Tibial nerve (tissue), 4 donors: ENCODE results near the gene DOP1B. TPM values are rescaled to one million over a fixed set of nuclear protein-coding genes. Genes with fewer than 3 reads are reported as not detected.

Source experiments
- DNase-seq, 2 donors: peaks; one replicate each; pipeline ENCODE4 v3.0.0-alpha.2; 2019; ENCODE audit warnings: low spot score in 2 of 2
- H3K27ac ChIP-seq, 4 donors: fragments of 200-600 bp; sonication (generic) in 3 of 4; one replicate each; pipeline ENCODE4 v1.5.1; 2017 to 2019; ENCODE audit warnings: mild to moderate bottlenecking in 1 of 4
- H3K27me3 ChIP-seq, 2 donors: fragments of 200-600 bp; sonication (generic) in 1 of 2; one replicate each; pipeline versions ENCODE4 v1.5.1 to v1.6.0; 2017 to 2019
- H3K36me3 ChIP-seq, 3 donors: fragments of 200-600 bp; sonication (generic); one replicate each; pipeline ENCODE4 v1.5.1; 2018 to 2019
- H3K4me1 ChIP-seq, 4 donors: fragments of 200-600 bp; sonication (generic) in 3 of 4; one replicate each; pipeline ENCODE4 v1.5.1; 2017 to 2019
- H3K4me3 ChIP-seq, 4 donors: fragments of 200-600 bp; sonication (generic) in 3 of 4; one replicate each; pipeline ENCODE4 v1.5.1; 2017 to 2019; ENCODE audit warnings: mild to moderate bottlenecking in 1 of 4, moderate library complexity in 1 of 4
- H3K9me3 ChIP-seq, 4 donors: fragments of 200-600 bp; sonication (generic) in 3 of 4; one replicate each; pipeline ENCODE4 v1.5.1; 2017 to 2019
- EP300 ChIP-seq, 2 donors: sonication (generic); formaldehyde crosslinking; IDR thresholded peaks; one replicate each; pipeline ENCODE4 v1.6.1; 2017; ENCODE audit warnings: antibody characterized with exemption in 2 of 2, mild to moderate bottlenecking in 1 of 2
- POLR2A ChIP-seq, 2 donors: fragments of 450-650 bp; IDR thresholded peaks; one replicate each; pipeline ENCODE4 v1.6.1; 2017; ENCODE audit warnings: antibody characterized with exemption in 2 of 2, mild to moderate bottlenecking in 2 of 2, moderate library complexity in 2 of 2
- WGBS, 2 donors: methylation state at CpG; one replicate each; pipeline ENCODE4 v1.1.5; 2018; 5-methylcytosine and 5-hydroxymethylcytosine counted together
- total RNA-seq, 4 donors: library from RNA; depleted of rRNA; stranded (reverse); fragments of >200 nt; gene quantifications; one replicate each; pipeline ENCODE4 v1.1.0, GENCODE V29; 2016
- TF ChIP-seq, protein P1 (sequence below), 5 experiments: fragments of 200-600 bp in 3 of 5; fragments of 450-650 bp in 2 of 5; sonication (generic) in 3 of 5; IDR thresholded peaks; one replicate each; pipeline ENCODE4 v1.5.1; 2016 to 2019; ENCODE audit warnings: antibody characterized with exemption in 5 of 5, mild to moderate bottlenecking in 3 of 5, moderate library complexity in 2 of 5

DOP1B gene
- total RNA-seq, 4 donors from 2014 or later, result 12.3 to 29.9 (median 22.0) TPM

DNA sequence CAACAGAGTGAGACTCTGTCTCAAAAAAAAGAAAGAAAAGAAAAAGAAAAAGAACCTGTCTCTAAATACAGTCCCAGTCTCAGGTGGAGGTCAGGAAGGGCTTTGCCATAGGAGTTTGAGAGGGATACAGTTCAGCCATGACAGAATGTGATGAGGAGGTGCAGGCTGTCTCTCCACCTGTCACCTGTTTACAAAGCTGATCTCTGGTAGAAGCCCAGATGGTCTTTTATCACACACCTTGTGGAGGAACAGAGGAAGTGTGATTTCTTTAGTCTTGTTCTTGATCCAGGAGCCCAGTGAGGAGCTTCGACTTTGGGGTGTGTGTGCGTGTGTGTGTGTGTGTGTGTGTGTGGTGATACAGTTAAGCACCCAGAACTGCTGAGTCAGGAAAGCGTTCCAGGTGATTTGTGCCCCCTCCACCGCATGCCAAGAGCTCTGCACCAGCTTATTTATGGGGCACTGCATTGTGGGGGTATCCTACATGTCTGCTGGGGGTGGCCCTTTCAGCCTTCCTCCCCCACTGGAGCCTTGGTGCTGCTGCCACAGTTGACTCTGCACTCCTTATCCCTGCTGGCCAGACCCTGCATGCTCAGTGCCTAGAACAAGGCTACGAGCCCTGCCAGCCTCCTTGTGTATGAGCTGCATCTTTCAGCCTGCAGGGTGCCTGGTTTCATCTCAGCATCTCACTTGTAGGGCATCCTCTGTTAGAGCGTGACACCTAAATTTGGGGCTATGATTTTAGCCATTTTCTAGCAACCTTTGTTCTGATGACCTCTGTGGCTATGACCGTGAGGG is 19.3 kb downstream of the DOP1B start:
- H3K27me3 ChIP-seq, result no peaks in the 10 kb centered on the region
- DNase-seq, result no peak
- TF ChIP-seq, protein P1, sequence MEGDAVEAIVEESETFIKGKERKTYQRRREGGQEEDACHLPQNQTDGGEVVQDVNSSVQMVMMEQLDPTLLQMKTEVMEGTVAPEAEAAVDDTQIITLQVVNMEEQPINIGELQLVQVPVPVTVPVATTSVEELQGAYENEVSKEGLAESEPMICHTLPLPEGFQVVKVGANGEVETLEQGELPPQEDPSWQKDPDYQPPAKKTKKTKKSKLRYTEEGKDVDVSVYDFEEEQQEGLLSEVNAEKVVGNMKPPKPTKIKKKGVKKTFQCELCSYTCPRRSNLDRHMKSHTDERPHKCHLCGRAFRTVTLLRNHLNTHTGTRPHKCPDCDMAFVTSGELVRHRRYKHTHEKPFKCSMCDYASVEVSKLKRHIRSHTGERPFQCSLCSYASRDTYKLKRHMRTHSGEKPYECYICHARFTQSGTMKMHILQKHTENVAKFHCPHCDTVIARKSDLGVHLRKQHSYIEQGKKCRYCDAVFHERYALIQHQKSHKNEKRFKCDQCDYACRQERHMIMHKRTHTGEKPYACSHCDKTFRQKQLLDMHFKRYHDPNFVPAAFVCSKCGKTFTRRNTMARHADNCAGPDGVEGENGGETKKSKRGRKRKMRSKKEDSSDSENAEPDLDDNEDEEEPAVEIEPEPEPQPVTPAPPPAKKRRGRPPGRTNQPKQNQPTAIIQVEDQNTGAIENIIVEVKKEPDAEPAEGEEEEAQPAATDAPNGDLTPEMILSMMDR (IDR thresholded peaks at IDR 0.05), result no peak
- TF ChIP-seq POLR2A (IDR thresholded peaks at IDR 0.05) (no peak), EP300 (IDR thresholded peaks at IDR 0.05) (no peak)
- no peak overlapping the region for H3K4me3 ChIP-seq
- H3K36me3 ChIP-seq, result peaks cover 0 to 21% (median 0%) of the 10 kb centered on the region in 3 donors
- 78 to 80% methylated on average over 7 of the region's 7 CpGs for WGBS, 2 donors
- no peaks in the 10 kb centered on the region for H3K9me3 ChIP-seq
- H3K4me1 ChIP-seq, result no peaks in the 10 kb centered on the region
- H3K27ac ChIP-seq, result no peak overlapping the region

DNA sequence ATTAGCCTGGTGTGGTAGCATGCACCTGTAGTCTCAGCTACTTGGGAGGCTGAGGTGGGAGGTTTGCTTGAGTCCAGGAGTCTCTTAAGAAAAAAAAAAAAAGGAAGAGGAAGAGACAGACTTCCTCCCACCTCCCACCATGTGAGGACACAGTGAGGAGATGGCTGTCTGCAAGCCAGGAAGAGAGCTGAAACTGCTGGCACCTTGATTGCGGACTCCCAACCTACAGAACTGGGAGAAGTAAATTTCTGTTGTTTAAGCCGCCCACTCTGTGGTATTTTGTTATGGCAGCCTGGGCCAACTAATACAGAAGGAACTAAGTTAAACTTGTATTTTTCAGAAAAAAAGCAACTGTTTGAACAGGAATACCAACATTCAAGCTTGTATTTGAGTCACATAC is 21.7 kb downstream of the DOP1B start:
- TF ChIP-seq POLR2A (IDR thresholded peaks at IDR 0.05) (no peak), EP300 (IDR thresholded peaks at IDR 0.05) (no peak)
- TF ChIP-seq, protein P1 (IDR thresholded peaks at IDR 0.05), result no peak
- WGBS, 2 donors, result 95 to 97% methylated on average over 2 of the region's 2 CpGs

DNA sequence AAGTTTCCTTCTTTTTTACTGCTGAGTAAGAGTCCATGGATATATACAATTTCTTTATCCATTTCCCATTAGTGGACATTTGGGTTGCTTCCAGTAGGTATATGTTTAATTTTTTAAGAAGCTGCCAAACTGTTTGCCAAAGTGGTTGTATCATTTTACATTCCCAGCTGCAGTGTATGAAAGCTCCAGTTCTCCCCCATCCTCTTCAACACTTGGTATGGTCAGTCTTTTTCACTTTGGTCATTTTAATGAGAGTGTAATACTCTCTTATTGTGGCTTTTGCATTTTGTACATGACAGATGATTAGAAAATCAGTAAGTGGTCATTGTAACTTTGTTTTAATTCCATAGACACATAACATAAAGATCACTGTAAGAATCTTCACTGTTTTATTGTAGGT is 22.5 kb downstream of the DOP1B start:
- TF ChIP-seq EP300 (IDR thresholded peaks at IDR 0.05) (no peak), POLR2A (IDR thresholded peaks at IDR 0.05) (no peak)
- TF ChIP-seq, protein P1 (IDR thresholded peaks at IDR 0.05), result no peak
- no peak overlapping the region for H3K4me3 ChIP-seq
- H3K36me3 ChIP-seq, result peaks cover 0 to 28% (median 0%) of the 10 kb centered on the region in 3 donors
- H3K4me1 ChIP-seq, result no peaks in the 10 kb centered on the region
- no peaks in the 10 kb centered on the region for H3K27me3 ChIP-seq
- no peaks in the 10 kb centered on the region for H3K9me3 ChIP-seq
- no peak overlapping the region for H3K27ac ChIP-seq
- no peak for DNase-seq

More for the DNA sequence above, 21.7 kb downstream of the DOP1B start:
- no peak for DNase-seq
- H3K4me1 ChIP-seq, result no peaks in the 10 kb centered on the region
- H3K36me3 ChIP-seq, result peaks cover 0 to 27% (median 0%) of the 10 kb centered on the region in 3 donors
- H3K9me3 ChIP-seq, result no peaks in the 10 kb centered on the region
- H3K27me3 ChIP-seq, result no peaks in the 10 kb centered on the region
- no peak overlapping the region for H3K4me3 ChIP-seq
- H3K27ac ChIP-seq, result no peak overlapping the region

DNA sequence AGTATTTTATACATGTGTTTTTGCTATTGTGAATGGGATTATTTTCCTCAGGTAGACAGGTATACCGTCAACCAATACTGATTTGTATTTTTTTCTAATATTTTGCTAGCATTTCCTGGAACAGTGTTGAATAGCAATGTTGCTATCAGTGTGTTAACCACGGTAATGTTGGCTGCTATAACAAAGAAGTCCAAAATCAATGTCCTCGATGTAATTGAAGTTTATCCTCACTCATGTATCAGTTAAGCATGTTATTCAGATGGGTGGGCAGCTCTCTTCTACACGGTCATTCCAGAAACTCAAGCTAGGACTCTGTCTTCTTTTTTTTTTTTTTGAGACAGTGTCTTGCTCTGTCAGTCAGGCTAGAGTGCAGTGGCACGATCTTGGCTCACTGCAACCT is 24.3 kb downstream of the DOP1B start:
- 96% methylated on average over 5 of the region's 5 CpGs for WGBS, 2 donors
- TF ChIP-seq EP300 (IDR thresholded peaks at IDR 0.05) (no peak), POLR2A (IDR thresholded peaks at IDR 0.05) (no peak)
- TF ChIP-seq, protein P1 (IDR thresholded peaks at IDR 0.05), result no peak
- H3K4me1 ChIP-seq, result no peaks in the 10 kb centered on the region
- peaks cover 0 to 34% (median 0%) of the 10 kb centered on the region in 3 donors for H3K36me3 ChIP-seq
- no peak for DNase-seq
- H3K4me3 ChIP-seq, result no peak overlapping the region
- no peak overlapping the region for H3K27ac ChIP-seq
- H3K27me3 ChIP-seq, result no peaks in the 10 kb centered on the region
- no peaks in the 10 kb centered on the region for H3K9me3 ChIP-seq

DNA sequence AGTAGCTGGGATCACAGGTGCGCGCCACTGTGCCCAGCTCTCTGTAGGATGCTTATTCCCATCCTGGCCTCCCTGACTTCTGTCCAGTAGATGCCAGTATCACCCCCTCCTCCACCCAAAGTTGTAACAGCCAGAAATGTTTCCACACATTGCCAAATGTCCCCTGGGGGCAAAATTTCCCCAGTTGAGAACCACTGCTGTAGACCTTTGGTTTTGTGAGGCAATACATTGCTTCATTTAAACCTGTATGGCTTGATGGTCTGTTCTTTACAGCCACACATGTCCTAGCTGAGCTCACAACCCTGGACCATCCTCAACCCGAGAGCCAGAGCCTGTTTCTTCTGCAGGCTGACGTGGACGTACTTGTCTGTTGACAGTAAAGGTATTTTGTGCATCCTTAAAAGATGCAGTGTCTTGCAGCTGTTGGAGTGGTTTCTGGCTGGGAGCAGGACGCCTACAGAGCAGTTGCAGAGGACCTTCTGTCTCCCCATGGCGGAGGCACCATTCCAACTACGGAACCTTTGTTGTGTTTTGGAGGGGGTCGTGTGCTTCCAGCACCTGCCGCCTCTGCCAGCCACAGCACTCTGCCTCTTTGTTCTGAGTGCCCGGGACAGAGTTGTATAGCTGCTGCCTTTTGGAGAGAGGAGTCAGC is 26.6 kb downstream of the DOP1B start:
- TF ChIP-seq EP300 (IDR thresholded peaks at IDR 0.05), result no peak
- TF ChIP-seq, protein P1 (IDR thresholded peaks at IDR 0.05), result no peak
- no peak for TF ChIP-seq POLR2A (IDR thresholded peaks at IDR 0.05)
- 85 to 91% methylated on average over 11 of the region's 11 CpGs for WGBS, 2 donors
- no peak for DNase-seq
- H3K4me1 ChIP-seq, result peaks cover 0 to 4% (median 0%) of the 10 kb centered on the region in 4 donors
- H3K4me3 ChIP-seq, result no peak overlapping the region
- peaks cover 0 to 26% (median 0%) of the 10 kb centered on the region in 3 donors for H3K36me3 ChIP-seq
- no peak overlapping the region for H3K27ac ChIP-seq
- no peaks in the 10 kb centered on the region for H3K27me3 ChIP-seq
- H3K9me3 ChIP-seq, result no peaks in the 10 kb centered on the region
